Measurements from ENCODE around the gene SUGP2. TPM values are rescaled to one million over a fixed set of nuclear protein-coding genes. Genes with fewer than 3 reads are reported as not detected.
A peak's percentile ranks its signal among the peaks of the same experiment; 100 is the strongest.

Gene SUGP2
- total RNA-seq, 2 experiments from 2014 or later: 98.1 to 102 TPM

- intact Hi-C loops (cut with micrococcal nuclease): no loop called here
- CTCF ChIA-PET: no interaction called here
- H3K9me3 Mint-ChIP-seq: no peaks in the 10 kb centered on the region
- no peaks in the 10 kb centered on the region for H3K27me3 Mint-ChIP-seq
- DNase-seq: no peak
- peaks cover 19% of the 10 kb centered on the region for H3K36me3 Mint-ChIP-seq
- no peak overlapping the region for H3K4me3 Mint-ChIP-seq
- POLR2A ChIA-PET: no interaction called here
- H3K4me1 Mint-ChIP-seq (ENCODE audit: low read depth): no peaks in the 10 kb centered on the region
- H3K27ac Mint-ChIP-seq: no peak overlapping the region
Measured at GRCh38 chr19:19056636-19057275, 23.4 kb upstream of the SUGP2 start.

- H3K4me3 Mint-ChIP-seq: no peak overlapping the region
- CTCF ChIA-PET: interaction anchor here (0.9 to 3.6 kb wide), 2 partner anchors 85 to 119 kb away, joined by 3 to 11 read pairs; no protein-coding TSS in a partner anchor
- H3K9me3 Mint-ChIP-seq: no peaks in the 10 kb centered on the region
- H3K4me1 Mint-ChIP-seq (ENCODE audit: low read depth): no peaks in the 10 kb centered on the region
- DNase-seq: no peak
- H3K27ac Mint-ChIP-seq: no peak overlapping the region
- no peaks in the 10 kb centered on the region for H3K27me3 Mint-ChIP-seq
- POLR2A ChIA-PET: no interaction called here
- intact Hi-C loops (cut with micrococcal nuclease): no loop called here
- peaks cover 24% of the 10 kb centered on the region for H3K36me3 Mint-ChIP-seq
Measured at GRCh38 chr19:19055701-19056100, 22.4 kb upstream of the SUGP2 start.

- H3K4me1 Mint-ChIP-seq (ENCODE audit: low read depth): no peaks in the 10 kb centered on the region
- no peak overlapping the region for H3K27ac Mint-ChIP-seq
- ChIA-PET CTCF (interaction anchor here (0.6 to 4.2 kb wide), 6 partner anchors 9 to 119 kb away, joined by 3 to 26 read pairs (median 12); partner anchors contain the start of gene SLC25A42), POLR2A (no interaction called here)
- H3K36me3 Mint-ChIP-seq: peaks cover 30% of the 10 kb centered on the region
- H3K9me3 Mint-ChIP-seq: no peaks in the 10 kb centered on the region
- no peak for DNase-seq
- intact Hi-C loops (cut with micrococcal nuclease): no loop called here
- no peak overlapping the region for H3K4me3 Mint-ChIP-seq
- no peaks in the 10 kb centered on the region for H3K27me3 Mint-ChIP-seq
Measured at GRCh38 chr19:19054939-19055440, 21.7 kb upstream of the SUGP2 start.

GRCh38 chr19:19054315-19054938 lies 21.1 kb upstream of the SUGP2 start:
- H3K4me3 Mint-ChIP-seq: no peak overlapping the region
- no peaks in the 10 kb centered on the region for H3K27me3 Mint-ChIP-seq
- no peak overlapping the region for H3K27ac Mint-ChIP-seq
- peaks cover 28% of the 10 kb centered on the region for H3K36me3 Mint-ChIP-seq
- H3K9me3 Mint-ChIP-seq: no peaks in the 10 kb centered on the region
- CTCF ChIA-PET: interaction anchor here (0.6 to 4.2 kb wide), 8 partner anchors 9 to 120 kb away, joined by 3 to 26 read pairs (median 8); partner anchors contain the start of gene SLC25A42
- POLR2A ChIA-PET: no interaction called here
- intact Hi-C loops (cut with micrococcal nuclease): no loop called here
- no peak for DNase-seq
- H3K4me1 Mint-ChIP-seq (ENCODE audit: low read depth): no peaks in the 10 kb centered on the region

- Mint-ChIP-seq H3K9me3 (no peaks in the 10 kb centered on the region), H3K4me1 (ENCODE audit: low read depth) (no peaks in the 10 kb centered on the region), H3K4me3 (no peak overlapping the region), H3K36me3 (peaks cover 28% of the 10 kb centered on the region), H3K27ac (no peak overlapping the region), H3K27me3 (no peaks in the 10 kb centered on the region)
- ChIA-PET CTCF (interaction anchor here (0.8 to 4.2 kb wide), 9 partner anchors 10 to 121 kb away, joined by 3 to 26 read pairs (median 6); partner anchors contain the start of gene SLC25A42), POLR2A (no interaction called here)
- intact Hi-C loops (cut with micrococcal nuclease): loop anchor here (1.0 kb wide), 1 partner anchor 85 kb away; the partner anchor contains the start of gene TMEM161A
- peak; percentile 58 for DNase-seq
Measured at GRCh38 chr19:19053508-19054314, 20.4 kb upstream of the SUGP2 start.

GRCh38 chr19:19052921-19053320 lies 19.6 kb upstream of the SUGP2 start:
- ChIA-PET CTCF (interaction anchor here (0.9 to 4.2 kb wide), 7 partner anchors 11 to 221 kb away, joined by 3 to 26 read pairs (median 3); partner anchors contain the start of genes SLC25A42 and UPF1), POLR2A (no interaction called here)
- Mint-ChIP-seq H3K4me1 (ENCODE audit: low read depth) (no peaks in the 10 kb centered on the region), H3K36me3 (peaks cover 24% of the 10 kb centered on the region), H3K27ac (no peak overlapping the region), H3K4me3 (no peak overlapping the region), H3K9me3 (no peaks in the 10 kb centered on the region), H3K27me3 (no peaks in the 10 kb centered on the region)
- DNase-seq: no peak
- intact Hi-C loops (cut with micrococcal nuclease): loop anchor here (1.0 kb wide), 1 partner anchor 85 kb away; the partner anchor contains the start of gene TMEM161A

- ChIA-PET CTCF (interaction anchor here (0.7 to 4.2 kb wide), 3 partner anchors 12 to 123 kb away, joined by 3 to 26 read pairs (median 11); partner anchors contain the start of gene SLC25A42), POLR2A (no interaction called here)
- Mint-ChIP-seq H3K9me3 (no peaks in the 10 kb centered on the region), H3K4me3 (no peak overlapping the region), H3K36me3 (peaks cover 21% of the 10 kb centered on the region), H3K4me1 (ENCODE audit: low read depth) (peaks cover 3% of the 10 kb centered on the region), H3K27me3 (no peaks in the 10 kb centered on the region), H3K27ac (no peak overlapping the region)
- DNase-seq: no peak
- intact Hi-C loops (cut with micrococcal nuclease): no loop called here
Measured at GRCh38 chr19:19051478-19052213, 18.3 kb upstream of the SUGP2 start.

GRCh38 chr19:19050731-19051130 lies 17.4 kb upstream of the SUGP2 start:
- Mint-ChIP-seq H3K27ac (no peak overlapping the region), H3K36me3 (peaks cover 21% of the 10 kb centered on the region), H3K27me3 (no peaks in the 10 kb centered on the region), H3K9me3 (no peaks in the 10 kb centered on the region), H3K4me3 (no peak overlapping the region), H3K4me1 (ENCODE audit: low read depth) (peaks cover 3% of the 10 kb centered on the region)
- intact Hi-C loops (cut with micrococcal nuclease): no loop called here
- DNase-seq: no peak
- ChIA-PET CTCF (interaction anchor here (4.2 kb wide), 1 partner anchor 13 kb away, joined by 26 read pairs; the partner anchor contains the start of gene SLC25A42), POLR2A (no interaction called here)

GRCh38 chr19:19050104-19050503 lies 16.8 kb upstream of the SUGP2 start:
- Mint-ChIP-seq H3K9me3 (no peaks in the 10 kb centered on the region), H3K4me1 (ENCODE audit: low read depth) (peaks cover 3% of the 10 kb centered on the region), H3K27ac (no peak overlapping the region), H3K4me3 (no peak overlapping the region), H3K27me3 (no peaks in the 10 kb centered on the region), H3K36me3 (peaks cover 21% of the 10 kb centered on the region)
- ChIA-PET POLR2A (no interaction called here), CTCF (no interaction called here)
- intact Hi-C loops (cut with micrococcal nuclease): no loop called here
- DNase-seq: no peak

- Mint-ChIP-seq H3K4me1 (ENCODE audit: low read depth) (peaks cover 3% of the 10 kb centered on the region), H3K36me3 (peaks cover 18% of the 10 kb centered on the region), H3K4me3 (no peak overlapping the region), H3K9me3 (no peaks in the 10 kb centered on the region), H3K27me3 (no peaks in the 10 kb centered on the region), H3K27ac (no peak overlapping the region)
- ChIA-PET POLR2A (no interaction called here), CTCF (no interaction called here)
- intact Hi-C loops (cut with micrococcal nuclease): no loop called here
- DNase-seq: no peak
Measured at GRCh38 chr19:19049406-19049805, 16.1 kb upstream of the SUGP2 start.

- no peak overlapping the region for H3K4me3 Mint-ChIP-seq
- H3K27me3 Mint-ChIP-seq: no peaks in the 10 kb centered on the region
- ChIA-PET CTCF (no interaction called here), POLR2A (no interaction called here)
- H3K4me1 Mint-ChIP-seq (ENCODE audit: low read depth): peaks cover 11% of the 10 kb centered on the region
- no peak for DNase-seq
- no peak overlapping the region for H3K27ac Mint-ChIP-seq
- H3K9me3 Mint-ChIP-seq: no peaks in the 10 kb centered on the region
- H3K36me3 Mint-ChIP-seq: peaks cover 9% of the 10 kb centered on the region
- intact Hi-C loops (cut with micrococcal nuclease): no loop called here
Measured at GRCh38 chr19:19043881-19044280, 10.6 kb upstream of the SUGP2 start.

Data from activated CD4-positive, alpha-beta memory T cell treated with anti-CD3 and anti-CD28 coated beads for 36 hours (primary cell).